Erythroblast (primary cell): ENCODE measurements around the gene CELA3A.
A peak's percentile ranks its signal among the peaks of the same experiment; 100 is the strongest.
"Not testable (repeated sequence)": the region's sequence is repeated elsewhere in the genome, so short reads cannot be mapped to it uniquely, and the experiment has no call there.

Experiments used
- DNase-seq, 2 experiments: peaks; one replicate each; lab custom pipeline; 2025; lab: John Stamatoyannopoulos, UW
- GATA1 ChIP-seq: IDR thresholded peaks from 2 replicates; pipeline ENCODE4 v1.6.1; 2011; ENCODE audit warnings: low read depth, mild to moderate bottlenecking, control low read depth, low read length, moderate library complexity
- POLR2A ChIP-seq: IDR thresholded peaks from 2 replicates; pipeline ENCODE4 v1.6.1; 2011; ENCODE audit warnings: mild to moderate bottlenecking, low read length

CELA3A gene

GRCh38 chr1:22014575-22015206 lies 13.2 kb downstream of the CELA3A start:
- DNase-seq = not testable (repeated sequence)

GRCh38 chr1:22018583-22019559 lies 17.4 kb downstream of the CELA3A start:
- DNase-seq = peak in 1 of 2 experiments; percentile 18
- TF ChIP-seq GATA1 = no peak
- TF ChIP-seq POLR2A = no peak

GRCh38 chr1:22021061-22021460 lies 19.6 kb downstream of the CELA3A start:
- TF ChIP-seq POLR2A (no peak), GATA1 (no peak)

GRCh38 chr1:22024485-22025367 lies 23.3 kb downstream of the CELA3A start:
- peak in 1 of 2 experiments; percentile 79 for DNase-seq
- TF ChIP-seq POLR2A (no peak), GATA1 (no peak)

More at GRCh38 chr1:22021061-22021460, 19.6 kb downstream of the CELA3A start:
- DNase-seq = no peak

GRCh38 chr1:22025368-22026155 lies 24.1 kb downstream of the CELA3A start:
- peak; percentile 89 to 91 for DNase-seq
- TF ChIP-seq POLR2A = peak; percentile 98
- no peak for TF ChIP-seq GATA1

- no peak for DNase-seq
- TF ChIP-seq POLR2A (no peak), GATA1 (no peak)
Observed at GRCh38 chr1:22026924-22027289, 25.4 kb downstream of the CELA3A start.

GRCh38 chr1:22030057-22030456 lies 28.6 kb downstream of the CELA3A start:
- DNase-seq = no peak
- no peak for TF ChIP-seq GATA1
- no peak for TF ChIP-seq POLR2A

- TF ChIP-seq GATA1 (no peak), POLR2A (no peak)
- no peak for DNase-seq
Observed at GRCh38 chr1:22030473-22030872, 29.0 kb downstream of the CELA3A start.

GRCh38 chr1:22031214-22031962 lies 29.9 kb downstream of the CELA3A start:
- TF ChIP-seq GATA1 (no peak), POLR2A (peak; percentile 18)
- DNase-seq = no peak

- not testable (repeated sequence) for DNase-seq
Observed at GRCh38 chr1:22034834-22035233, 33.4 kb downstream of the CELA3A start.

GRCh38 chr1:22037520-22037919 lies 36.1 kb downstream of the CELA3A start:
- TF ChIP-seq GATA1 (no peak), POLR2A (no peak)
- no peak for DNase-seq

GRCh38 chr1:22038036-22038435 lies 36.6 kb downstream of the CELA3A start:
- no peak for TF ChIP-seq POLR2A
- TF ChIP-seq GATA1 = no peak

More at GRCh38 chr1:22038036-22038435, 36.6 kb downstream of the CELA3A start:
- DNase-seq = no peak
